Embryonic facial prominence (tissue), 1 donor: ENCODE results near the gene PPP5C.

Source experiments
- DNase-seq: peaks from one replicate; pipeline ENCODE4 v3.0.0-alpha.2; 2016; ENCODE audit errors: extremely low spot score

Gene PPP5C

DNA sequence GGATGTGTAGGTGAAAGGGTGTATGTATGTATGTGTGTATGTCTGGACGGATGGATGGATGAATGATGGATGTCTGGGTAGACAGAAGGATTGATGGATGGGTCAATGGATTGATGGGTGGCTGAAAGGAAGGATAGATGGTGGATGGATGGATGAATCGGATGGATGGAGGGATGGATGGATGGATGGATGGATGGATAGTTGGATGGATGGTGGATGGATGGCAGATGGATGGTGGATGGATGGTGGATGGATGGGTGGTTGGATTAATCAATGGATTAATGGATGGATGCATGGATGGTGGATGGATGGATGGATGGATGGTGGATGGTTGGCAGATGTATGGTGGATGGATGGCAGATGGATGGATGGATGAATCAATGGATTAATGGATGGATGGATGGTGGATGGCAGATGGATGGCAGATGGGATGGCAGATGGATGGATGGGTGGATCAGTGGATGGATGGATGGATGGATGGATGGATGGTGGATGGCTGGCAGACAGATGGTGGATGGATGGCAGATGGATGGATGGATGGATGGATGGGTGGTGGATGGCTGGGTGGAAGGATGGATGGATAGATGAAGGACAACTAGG is 16.5 kb upstream of the PPP5C start:
- no peak for DNase-seq

DNA sequence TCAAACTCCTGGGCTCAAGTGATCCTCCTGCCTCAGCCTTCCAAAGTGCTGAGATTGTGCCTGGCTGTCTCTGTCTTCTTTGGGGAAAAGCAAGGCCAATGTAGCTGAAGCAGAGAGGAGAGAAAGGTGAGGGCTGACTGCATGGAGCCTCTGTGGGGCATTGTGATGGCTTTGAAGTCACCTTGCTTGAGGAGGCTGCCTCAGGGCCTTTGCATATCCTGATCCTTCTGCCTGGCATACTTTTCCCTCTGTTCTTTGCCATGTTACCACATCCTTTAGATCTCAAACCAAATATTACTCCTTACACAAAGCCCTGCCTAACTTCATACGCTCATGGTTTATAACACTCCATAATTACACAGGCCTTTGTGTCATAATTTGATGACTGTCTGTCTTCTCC is 9.4 kb upstream of the PPP5C start:
- DNase-seq, result no peak

DNA sequence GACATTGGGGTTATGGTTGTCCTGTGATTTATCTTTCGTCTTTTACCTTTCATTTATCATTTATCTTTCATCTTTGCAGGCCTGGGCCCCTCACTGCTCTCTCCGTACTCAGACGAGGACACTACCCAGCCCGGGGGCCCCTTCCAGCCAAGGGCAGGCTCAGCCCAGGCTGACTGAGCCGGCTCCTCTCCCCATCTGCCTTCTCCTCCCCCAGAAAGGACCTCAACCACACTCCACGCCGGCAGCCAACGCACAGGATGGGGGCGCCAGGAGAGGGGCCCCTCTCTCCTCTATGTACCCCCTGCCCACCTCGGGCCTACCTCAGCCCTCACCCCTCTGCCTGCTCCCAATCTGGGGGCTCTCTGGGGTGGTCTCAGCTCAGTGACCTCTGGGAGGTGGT is 7.4 kb upstream of the PPP5C start:
- DNase-seq, result no peak

DNA sequence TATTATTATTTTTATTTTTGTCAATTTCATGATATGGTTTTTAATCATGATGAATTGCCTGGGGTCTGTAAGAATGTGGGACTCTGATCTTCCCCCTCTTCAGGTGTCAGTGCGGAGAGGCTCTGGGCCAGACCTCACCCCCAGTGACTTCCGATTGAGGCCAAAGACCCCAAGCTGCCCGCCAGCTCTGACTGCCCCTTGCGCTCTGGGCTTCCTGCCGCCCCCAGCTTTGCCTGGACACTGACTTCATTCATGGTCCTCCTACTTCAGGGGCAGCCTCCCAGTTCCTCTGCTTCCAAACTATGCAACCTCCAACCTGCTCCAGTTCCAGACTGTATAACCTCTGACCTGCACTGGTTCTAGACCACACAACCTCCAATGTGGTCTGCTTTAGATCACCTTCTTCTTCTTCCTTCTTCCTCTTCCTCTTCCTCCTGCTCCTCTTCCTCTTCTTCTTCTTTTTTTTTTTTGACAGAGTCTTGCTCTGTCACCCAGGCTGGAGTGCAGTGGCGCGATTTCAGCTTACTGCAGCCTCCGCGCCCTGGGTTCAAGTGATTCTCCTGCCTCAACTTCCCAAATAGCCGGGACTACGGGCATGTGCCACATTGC is 6.7 kb upstream of the PPP5C start:
- DNase-seq, result no peak

DNA sequence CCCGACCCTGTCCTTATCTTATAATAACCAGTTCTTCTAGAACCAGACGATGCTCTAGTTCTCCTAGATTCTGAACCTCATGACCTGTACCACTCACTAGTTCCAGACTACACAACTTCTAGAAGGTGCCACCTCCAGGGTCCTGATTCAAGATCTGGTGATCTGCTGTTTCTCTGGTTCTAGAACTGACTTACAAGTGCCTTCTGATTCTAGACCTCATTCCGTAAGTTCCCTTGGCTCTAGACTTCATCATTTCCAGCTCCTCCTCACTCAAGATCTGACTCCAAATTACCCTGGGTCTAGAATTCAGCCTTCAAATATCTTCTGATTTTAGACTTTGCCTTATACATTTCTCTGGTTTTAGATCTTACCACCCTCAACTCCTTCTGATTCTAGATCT is 5.0 kb upstream of the PPP5C start:
- no peak for DNase-seq

DNA sequence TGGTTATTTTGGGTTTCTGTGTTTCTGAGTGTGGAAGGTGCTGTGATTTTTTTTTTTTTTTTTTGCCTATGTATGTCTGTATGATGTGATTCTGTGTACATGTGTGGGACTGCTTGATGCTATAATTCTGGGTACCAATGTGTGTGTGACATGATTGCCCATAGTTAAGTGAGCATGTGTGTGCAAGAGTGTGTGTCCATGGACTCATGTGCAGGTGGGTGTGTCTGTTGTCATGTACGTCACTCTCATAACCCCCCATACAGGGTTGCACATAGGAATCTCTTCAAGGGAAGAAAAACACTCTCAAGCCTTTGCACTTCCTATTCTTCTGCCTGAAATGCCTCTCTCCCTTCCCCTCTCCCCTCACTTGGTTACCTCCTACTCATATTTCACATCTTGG is 2.5 kb upstream of the PPP5C start:
- no peak for DNase-seq

DNA sequence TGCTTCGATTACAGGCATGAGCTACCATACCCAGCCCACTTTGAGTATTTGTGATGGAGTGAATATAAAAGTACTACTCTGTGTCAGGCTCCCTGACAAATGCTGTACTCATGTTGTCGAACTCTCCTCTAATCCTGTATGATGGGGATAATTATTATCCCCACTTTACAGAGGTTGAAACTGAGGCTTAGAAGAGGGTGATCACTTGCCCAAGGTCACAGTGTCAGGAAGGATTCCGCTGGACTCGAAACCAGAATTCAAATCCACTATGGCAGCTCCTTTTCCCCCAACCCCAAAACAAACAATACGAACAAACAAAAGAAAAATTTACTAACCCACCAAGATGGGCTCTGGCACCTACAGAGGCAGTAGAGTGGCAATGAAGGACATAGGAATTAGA is 1.7 kb upstream of the PPP5C start:
- DNase-seq, result no peak

DNA sequence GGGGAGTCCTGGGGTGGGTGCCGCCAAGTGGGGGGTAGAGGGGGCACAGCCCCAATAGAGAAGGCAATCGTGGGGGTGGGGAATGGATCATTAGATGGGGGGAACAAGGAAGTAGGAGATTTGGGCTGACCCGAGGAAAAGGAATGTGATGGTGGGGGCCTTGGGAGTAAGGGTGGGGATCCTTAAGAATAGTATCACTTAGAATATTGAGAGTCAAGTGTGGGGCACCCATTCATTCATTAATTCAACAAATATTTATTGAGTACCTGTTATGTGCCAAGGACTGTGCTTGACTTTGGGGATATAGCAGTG is 641 bp downstream of the PPP5C start:
- no peak for DNase-seq

DNA sequence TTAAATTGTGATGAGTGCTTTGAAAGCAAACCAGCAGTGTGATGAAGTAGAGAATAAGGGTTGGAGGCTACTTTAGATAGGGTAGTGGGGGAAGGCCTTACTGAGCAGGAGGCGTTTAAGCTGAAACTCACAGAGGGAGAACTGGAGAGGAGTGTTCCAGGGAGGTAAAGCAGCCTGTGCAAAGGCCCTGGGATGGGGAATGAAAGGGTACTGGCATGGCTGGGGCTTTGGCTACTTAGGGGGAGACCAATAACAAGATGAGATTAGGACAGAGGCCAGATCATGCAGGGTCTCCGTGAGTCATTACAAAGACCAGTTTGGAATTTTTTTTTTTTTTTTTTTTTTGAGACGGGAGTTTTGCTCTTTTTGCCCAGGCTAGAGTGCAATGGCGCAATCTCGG is 1.1 kb downstream of the PPP5C start:
- DNase-seq, result no peak

DNA sequence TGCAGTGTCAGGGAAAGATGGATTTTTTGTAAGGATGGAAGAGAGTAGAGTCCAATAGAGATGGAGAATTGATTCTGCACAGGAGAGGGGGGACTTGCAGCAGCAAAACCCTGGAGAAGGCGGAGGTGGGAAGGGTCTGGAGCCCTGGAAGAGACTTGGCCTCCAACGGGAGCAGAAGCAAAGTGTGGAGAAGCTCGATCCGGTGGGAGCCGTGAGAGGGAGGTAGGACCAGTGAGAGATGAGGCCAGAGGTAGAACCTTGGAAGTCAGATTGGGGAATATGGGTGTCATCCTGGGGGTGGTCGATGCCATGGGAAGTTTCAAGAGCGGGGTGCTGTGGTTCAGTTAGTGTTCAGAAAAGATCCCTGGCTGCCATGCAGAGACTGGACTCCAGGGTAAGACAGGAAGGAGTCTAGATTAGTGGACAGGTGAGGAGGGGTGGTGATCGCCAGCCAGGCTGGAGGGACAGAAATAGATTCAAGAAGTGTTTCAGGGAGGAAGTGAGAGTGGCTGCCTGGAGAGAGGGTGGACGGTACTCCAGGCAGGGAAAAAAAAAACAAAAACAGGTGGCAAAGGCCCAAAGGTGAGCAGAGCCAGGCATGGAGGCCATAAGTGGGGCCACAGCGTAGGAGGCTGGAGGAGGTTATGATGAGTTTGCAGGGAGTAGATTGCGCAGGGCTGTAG is 2.6 kb downstream of the PPP5C start:
- no peak for DNase-seq

DNA sequence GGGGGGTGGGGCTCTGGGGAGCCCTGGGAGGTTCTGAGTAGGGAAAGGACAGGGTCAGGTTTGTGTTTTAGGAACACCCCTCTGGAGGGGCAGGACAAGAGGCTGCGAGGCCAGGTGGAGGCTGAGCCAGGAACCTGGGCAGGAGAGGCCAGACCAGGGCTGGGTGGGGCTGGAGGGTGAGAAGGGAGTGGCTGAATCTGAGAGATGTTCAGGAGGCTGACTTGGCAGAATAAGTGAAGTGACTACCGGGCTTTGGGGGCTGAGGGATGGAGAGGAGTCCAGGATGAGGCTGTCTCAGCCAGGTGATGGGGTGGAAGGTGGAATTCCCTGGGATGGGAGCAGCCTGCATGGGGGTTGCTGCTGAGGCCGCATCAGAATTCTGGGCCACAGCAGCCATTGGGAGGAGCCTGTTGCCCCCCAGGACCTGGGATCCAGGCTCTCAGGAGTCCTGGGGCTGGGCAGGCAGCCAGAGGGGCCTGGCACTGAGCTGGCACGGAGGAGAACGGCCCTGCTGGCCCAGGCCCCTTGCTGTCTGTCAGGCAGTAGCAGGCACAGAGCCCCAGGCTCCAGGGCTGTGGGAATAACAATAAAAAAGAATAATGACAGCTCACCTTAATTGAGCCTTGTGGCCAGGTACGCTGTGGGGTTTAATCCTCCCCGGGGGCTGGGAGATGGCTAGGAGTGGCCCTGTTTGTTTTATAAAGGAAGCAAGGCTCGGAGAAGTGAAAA is 3.3 kb downstream of the PPP5C start:
- no peak for DNase-seq

DNA sequence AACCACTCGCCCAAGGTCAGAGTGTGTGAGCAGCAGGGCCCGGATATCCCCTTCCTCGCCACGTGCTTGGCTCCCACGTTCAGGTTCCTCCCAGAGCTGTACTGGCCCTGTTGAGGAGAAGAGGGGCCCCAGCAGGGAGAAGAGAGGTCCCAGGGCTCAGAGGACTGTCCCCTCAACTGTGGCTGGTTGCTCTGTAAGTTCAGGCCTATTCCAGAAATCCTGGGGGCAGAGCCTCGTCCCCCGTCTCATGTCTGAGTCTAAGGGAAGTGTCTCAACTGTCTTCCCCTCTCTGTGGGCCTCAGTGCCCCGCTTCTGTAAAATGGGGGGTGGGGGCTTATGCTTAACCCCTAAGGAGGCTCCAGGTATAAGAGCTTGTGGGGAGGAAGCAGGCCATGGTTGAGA is 3.9 kb downstream of the PPP5C start:
- DNase-seq, result no peak

DNA sequence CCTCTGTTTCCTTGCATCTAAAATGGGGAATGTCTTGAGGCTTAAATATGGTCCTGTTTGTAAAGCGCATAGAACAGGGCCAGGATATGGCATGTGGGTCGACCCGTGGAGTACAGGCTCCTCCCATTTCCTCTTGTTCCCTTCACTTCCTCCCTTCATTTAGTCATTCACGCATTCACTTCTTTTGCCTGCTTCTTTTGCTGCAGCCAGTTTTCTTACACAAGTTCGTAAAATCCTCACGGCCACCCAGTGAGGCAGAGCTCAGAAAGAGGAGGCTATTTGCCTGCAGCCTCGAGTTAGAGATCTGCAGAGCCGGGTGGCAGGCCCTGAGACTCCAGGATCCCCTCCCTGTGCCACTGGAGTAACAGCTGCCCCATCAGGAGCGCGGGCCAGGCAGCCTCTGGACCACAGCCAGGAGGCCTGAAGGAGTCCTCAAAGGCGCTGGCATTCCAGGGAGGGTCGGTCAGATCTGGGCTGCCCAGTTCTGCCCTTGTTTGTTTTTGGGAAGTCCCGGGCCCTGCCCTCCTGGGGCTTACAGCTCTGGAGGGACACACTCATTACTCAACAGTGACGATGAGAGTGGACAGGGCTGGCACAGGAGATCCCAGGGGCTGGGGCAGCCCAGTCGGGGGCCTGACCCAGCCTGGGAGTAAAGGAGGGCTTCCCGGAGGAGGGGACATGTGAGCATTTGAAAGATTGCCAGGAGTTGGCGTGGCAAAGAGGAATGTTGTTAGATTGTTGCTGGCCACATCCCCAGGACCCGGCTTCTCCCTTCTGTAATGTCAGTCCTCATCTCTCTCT is 4.6 kb downstream of the PPP5C start:
- DNase-seq, result no peak

DNA sequence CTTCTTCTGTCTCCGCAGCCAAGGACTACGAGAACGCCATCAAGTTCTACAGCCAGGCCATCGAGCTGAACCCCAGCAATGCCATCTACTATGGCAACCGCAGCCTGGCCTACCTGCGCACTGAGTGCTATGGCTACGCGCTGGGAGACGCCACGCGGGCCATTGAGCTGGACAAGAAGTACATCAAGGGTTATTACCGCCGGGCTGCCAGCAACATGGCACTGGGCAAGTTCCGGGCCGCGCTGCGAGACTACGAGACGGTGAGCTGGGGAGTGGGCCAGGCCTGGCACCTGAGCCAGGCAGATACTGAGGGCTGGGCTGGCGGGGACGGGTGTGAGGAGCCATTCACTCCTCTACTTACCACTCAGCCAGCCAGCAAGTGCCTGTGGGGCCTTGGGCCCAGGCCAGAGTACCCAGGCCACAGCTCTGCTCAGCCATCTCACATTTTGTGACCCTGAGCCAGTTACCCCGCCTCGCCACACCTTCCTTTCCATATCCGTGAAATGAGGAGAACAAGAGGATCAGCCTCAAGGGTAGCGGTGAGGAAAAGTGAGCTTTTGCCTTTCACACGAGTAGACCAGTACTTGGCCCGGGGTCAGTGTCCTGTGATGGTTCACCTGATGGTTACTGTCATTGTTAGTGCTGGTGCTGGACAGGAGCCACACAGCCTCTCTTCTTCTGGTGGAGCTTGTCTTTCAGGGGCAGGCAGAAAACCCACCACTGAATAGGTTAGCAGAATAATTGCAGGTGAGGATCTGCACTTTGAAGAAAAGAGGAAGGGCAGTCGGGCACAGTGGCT is 7.0 kb downstream of the PPP5C start:
- DNase-seq, result no peak

DNA sequence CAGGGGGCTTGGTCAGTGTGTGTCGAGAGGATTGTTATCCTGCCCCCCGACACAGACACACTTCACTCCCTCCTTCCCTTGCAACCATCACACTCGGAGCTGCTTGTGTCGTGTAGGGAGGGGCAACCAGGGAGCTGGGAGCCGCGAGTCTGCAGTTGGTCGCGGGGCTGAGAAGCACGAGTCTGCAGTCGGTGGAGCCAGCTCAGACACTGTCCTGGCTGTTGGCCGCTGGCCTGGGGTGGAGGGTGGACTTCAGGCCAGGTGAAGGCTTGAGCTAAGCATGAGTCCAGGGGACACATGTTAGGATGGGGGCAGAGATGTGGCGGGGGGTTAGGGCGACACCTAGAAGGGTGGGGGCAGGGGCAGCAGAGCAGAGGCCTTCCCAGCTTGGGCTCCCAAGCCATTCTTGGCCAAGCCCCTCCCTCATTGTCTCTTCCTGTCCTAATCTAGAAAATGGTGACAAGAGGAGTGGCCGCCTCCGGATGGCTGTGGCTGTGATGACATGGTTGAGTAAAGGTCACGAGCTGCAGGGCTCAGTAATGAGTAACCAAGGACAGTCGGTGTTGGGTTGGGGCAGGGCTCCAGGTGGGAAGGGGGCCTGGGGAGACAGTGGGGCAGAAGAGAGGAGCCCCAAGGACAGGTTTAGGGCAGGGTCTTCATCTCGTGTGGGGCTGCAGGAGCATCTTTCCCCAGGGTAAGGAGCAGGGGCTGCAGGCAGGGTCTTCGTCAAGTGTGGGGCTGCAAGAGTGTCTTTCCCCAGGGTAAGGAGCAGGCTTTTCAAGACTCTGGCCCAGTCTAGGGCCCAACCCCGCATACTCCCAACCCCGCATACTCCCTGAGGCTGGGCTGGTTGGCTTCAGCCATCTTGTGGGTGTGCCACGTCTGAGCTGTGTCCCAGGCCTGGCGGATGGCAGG is 8.6 kb downstream of the PPP5C start:
- DNase-seq, result no peak

DNA sequence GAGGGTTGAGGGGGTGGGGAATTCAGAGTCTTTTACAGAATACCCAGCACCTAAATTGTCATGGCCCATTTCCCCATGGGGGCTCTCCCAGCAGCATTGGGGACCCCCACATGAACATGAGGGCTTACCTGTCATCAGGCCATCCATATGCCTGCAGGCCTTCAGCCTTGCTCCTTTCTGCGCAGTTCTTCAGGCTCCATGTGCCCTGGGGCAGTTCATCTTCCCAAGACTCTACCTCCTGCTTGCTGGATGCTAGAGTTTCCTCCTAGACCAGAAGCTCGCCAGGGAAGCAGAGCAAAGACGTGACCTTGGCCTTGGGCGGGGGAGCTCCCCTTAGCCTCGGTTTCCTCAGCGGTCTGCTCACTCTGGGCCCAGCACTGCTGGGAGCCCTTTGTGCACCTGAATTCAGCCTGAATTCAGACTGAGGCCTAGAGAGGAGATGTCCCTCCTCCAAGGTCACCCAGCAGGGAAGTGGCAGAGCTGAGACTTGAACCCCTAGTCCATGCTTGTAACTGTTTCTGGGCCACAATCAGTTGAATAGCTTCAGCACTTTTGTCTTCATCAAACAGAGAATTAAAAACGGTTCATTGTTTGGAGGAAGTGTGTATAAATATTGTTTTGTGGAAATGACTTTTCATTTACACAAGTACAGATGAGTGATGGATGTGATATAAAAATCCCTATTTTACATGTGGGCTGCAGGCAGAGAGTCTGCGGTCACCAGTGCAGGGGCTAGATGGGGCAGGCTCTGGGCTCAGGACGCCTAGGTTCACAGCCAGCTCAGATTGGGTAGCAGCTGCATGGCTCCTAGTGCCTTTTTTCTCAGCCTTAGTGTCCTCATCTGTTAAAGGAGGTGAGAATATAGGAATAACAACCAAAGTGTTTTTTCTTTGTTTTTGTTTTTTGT is 9.5 kb downstream of the PPP5C start:
- no peak for DNase-seq

DNA sequence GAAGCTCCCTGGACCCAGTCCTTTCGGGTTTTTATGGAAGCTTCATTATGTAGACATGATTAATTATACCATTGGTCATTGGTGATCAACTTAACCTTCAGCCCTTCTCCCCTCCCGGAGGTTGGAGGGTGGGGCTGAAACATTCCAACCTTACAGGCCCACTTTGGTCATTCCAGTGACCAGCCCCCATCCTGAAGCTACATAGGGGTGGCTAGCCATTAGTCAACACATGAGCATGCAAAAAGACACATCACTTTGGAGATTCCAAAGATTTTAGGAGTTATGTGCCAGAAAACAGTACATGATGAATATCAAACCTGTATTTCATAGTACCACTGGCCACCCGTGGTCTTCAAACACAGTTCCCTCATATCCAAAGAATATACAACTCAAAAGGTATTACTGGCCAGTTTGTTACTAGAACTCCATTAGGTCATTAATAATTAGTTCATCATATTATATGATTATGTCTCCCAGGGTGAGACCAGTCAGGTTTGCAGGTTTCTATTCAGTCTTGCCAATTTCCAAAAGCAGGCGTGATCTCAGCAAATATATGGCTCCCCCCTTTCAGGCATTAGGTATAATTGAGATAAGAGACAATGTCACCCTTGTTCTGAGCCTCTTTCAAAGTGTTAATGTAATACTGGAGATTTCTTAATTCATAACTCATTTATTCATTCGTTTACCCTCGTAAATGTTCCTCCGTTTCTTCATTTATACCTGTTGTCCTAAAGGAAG is 11.1 kb downstream of the PPP5C start:
- no peak for DNase-seq

DNA sequence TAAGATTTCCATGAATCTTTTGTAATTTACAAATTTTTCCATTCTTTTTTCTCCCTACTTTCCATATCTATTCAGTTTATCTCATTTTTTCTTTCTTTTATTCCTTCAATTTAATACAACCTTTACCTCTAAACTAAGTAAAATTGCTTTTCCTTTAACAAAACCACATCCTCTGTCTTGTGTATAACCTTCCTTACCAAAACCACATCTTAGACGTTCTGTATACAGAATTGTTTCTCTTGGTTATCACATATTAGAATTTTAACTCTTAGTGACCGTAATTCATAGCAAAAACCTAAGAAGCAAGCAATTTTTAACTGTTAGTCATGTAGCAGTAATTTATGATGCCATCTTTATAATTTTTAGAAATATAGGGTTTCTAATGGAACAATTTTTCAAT is 15.0 kb downstream of the PPP5C start:
- DNase-seq, result no peak

DNA sequence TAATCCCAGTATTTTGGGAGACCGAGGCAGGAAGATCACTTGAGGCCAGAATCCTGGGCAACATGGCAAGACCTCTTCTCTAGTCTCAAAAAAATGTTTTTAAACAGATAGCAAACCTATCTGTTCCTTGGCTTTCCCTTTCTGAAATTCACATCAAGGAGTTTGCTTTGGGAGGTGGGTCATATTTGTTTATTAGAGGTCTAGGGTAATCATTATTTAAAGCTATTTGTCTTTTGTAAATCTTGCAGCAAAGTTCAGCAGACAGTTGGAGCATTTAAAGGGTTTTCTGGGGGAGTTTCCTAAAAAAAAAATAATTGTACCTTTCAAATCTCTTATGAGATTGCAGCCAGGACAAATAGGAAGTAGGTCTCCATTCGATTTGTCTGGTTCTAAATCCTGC is 17.5 kb downstream of the PPP5C start:
- no peak for DNase-seq
